CD14-positive monocyte (primary cell): ENCODE data around the gene CIB1. TPM values are rescaled to one million over a fixed set of nuclear protein-coding genes. Genes with fewer than 3 reads are reported as not detected.

Experiments
- DNase-seq, 3 donors: peaks; one replicate each; pipeline ENCODE4 v3.0.0-alpha.2; 2011 to 2022
- H2AFZ ChIP-seq: 2 replicates; pipeline ENCODE4 v1.6.0; 2012; ENCODE audit warnings: mild to moderate bottlenecking, low read depth, low read length, inconsistent platforms; ENCODE audit not compliant: insufficient read depth, poor library complexity, severe bottlenecking
- H3K27ac ChIP-seq, 2 donors: 1 replicate in 1 of 2; 2 replicates in 1 of 2; pipeline ENCODE4 v1.5.1; 2012 to 2013; ENCODE audit warnings: low read length in 2 of 2, control low read depth in 1 of 2, inconsistent platforms in 1 of 2, low read depth in 1 of 2, mild to moderate bottlenecking in 1 of 2
- H3K27me3 ChIP-seq, 2 donors: one replicate each; pipeline versions ENCODE4 v1.6.0 to v1.6.1; 2011 to 2013; ENCODE audit warnings: low read length in 2 of 2; ENCODE audit not compliant: control insufficient read depth in 2 of 2, insufficient read depth in 2 of 2
- H3K36me3 ChIP-seq, 2 donors: replicated peaks in 1 of 2; 1 replicate in 1 of 2; 2 replicates in 1 of 2; pipeline versions ENCODE4 v1.5.1 to v1.6.1; 2012 to 2013; ENCODE audit warnings: low read length in 2 of 2, control low read depth in 1 of 2, inconsistent platforms in 1 of 2, mild to moderate bottlenecking in 1 of 2; ENCODE audit not compliant: insufficient read depth in 2 of 2, control insufficient read depth in 1 of 2
- H3K4me1 ChIP-seq, 2 donors: 1 replicate in 1 of 2; 2 replicates in 1 of 2; pipeline versions ENCODE4 v1.5.1 to v1.6.1; 2012 to 2013; ENCODE audit warnings: low read length in 2 of 2, control low read depth in 1 of 2, inconsistent platforms in 1 of 2, mild to moderate bottlenecking in 1 of 2, moderate library complexity in 1 of 2; ENCODE audit not compliant: insufficient read depth in 2 of 2, control insufficient read depth in 1 of 2
- H3K4me2 ChIP-seq: replicated peaks from 2 replicates; pipeline ENCODE3; 2012; ENCODE audit warnings: low read length, moderate library complexity, mild to moderate bottlenecking; ENCODE audit not compliant: poor library complexity, severe bottlenecking; ENCODE audit errors: extremely low read depth
- H3K4me3 ChIP-seq, 3 experiments: fragments of 200-600 bp in 1 of 3; sonication (generic) in 1 of 3; replicated peaks in 1 of 3; 1 replicate in 2 of 3; 2 replicates in 1 of 3; pipeline ENCODE4 v1.5.1; 2011 to 2013; ENCODE audit warnings: low read length in 3 of 3, mild to moderate bottlenecking in 3 of 3, control low read depth in 2 of 3, low read depth in 2 of 3, inconsistent platforms in 1 of 3, moderate library complexity in 1 of 3
- H3K79me2 ChIP-seq: 2 replicates; pipeline ENCODE4 v1.6.0; 2012; ENCODE audit warnings: mild to moderate bottlenecking, control low read depth, inconsistent platforms, low read length, moderate library complexity; ENCODE audit not compliant: insufficient read depth
- H3K9ac ChIP-seq: 2 replicates; pipeline ENCODE4 v1.6.0; 2017; ENCODE audit warnings: low read length, mild to moderate bottlenecking; ENCODE audit not compliant: insufficient read depth, poor library complexity, severe bottlenecking
- H3K9me3 ChIP-seq, 2 donors: replicated peaks in 1 of 2; 1 replicate in 1 of 2; 2 replicates in 1 of 2; pipeline versions ENCODE4 v1.5.1 to v1.6.1; 2012 to 2013; ENCODE audit warnings: low read length in 2 of 2, control low read depth in 1 of 2; ENCODE audit not compliant: control insufficient read depth in 1 of 2, insufficient read depth in 1 of 2
- H4K20me1 ChIP-seq: 2 replicates; pipeline ENCODE4 v1.6.0; 2012; ENCODE audit warnings: mild to moderate bottlenecking, low read length, control low read depth, moderate library complexity; ENCODE audit not compliant: insufficient read depth
- H3K27ac Mint-ChIP-seq, 7 donors: one replicate each; pipeline ENCODE4 v1.8.0; 2020; ENCODE audit warnings: mild to moderate bottlenecking in 7 of 7, mixed read lengths in 7 of 7, moderate library complexity in 6 of 7, inconsistent platforms in 2 of 7
- H3K27me3 Mint-ChIP-seq, 3 donors: one replicate each; pipeline ENCODE4 v1.8.0; 2021 to 2022; ENCODE audit warnings: low read depth in 3 of 3, mild to moderate bottlenecking in 3 of 3, mixed read lengths in 3 of 3, moderate library complexity in 3 of 3, inconsistent platforms in 1 of 3
- H3K36me3 Mint-ChIP-seq, 2 donors: one replicate each; pipeline ENCODE4 v1.8.0; 2020; ENCODE audit warnings: mixed read lengths in 2 of 2, inconsistent platforms in 1 of 2, mild to moderate bottlenecking in 1 of 2
- H3K4me1 Mint-ChIP-seq: one replicate; pipeline ENCODE4 v1.8.0; 2020; ENCODE audit warnings: mild to moderate bottlenecking, mixed read lengths
- H3K4me3 Mint-ChIP-seq, 2 donors: one replicate each; pipeline ENCODE4 v1.8.0; 2020; ENCODE audit warnings: mild to moderate bottlenecking in 2 of 2, mixed read lengths in 2 of 2, moderate library complexity in 1 of 2
- H3K9me3 Mint-ChIP-seq, 7 donors: one replicate each; pipeline ENCODE4 v1.8.0; 2020 to 2022; ENCODE audit warnings: mixed read lengths in 7 of 7, mild to moderate bottlenecking in 6 of 7, moderate library complexity in 6 of 7, inconsistent platforms in 2 of 7
- CTCF ChIP-seq: fragments of 200-600 bp; IDR thresholded peaks from one replicate; pipeline ENCODE4 v1.8.0; 2022; ENCODE audit warnings: antibody characterized with exemption, mild to moderate bottlenecking
- WGBS: methylation state at CpG from one replicate; pipeline ENCODE4 v1.1.5; 2013; ENCODE audit warnings: missing lambda C conversion rate; ENCODE audit not compliant: insufficient coverage; 5-methylcytosine and 5-hydroxymethylcytosine counted together
- intact Hi-C, 2 donors: fragments of 100-400 bp; cut with micrococcal nuclease; formaldehyde crosslinking; loops; one replicate each; pipeline versions ENCODE4 v1.15.0 to v1.15.1; 2023
- polyA plus RNA-seq, 3 donors: library from polyadenylated mRNA; depleted of rRNA in 1 of 3; unstranded in 2 of 3; stranded (reverse) in 1 of 3; fragments of 300-500 nt in 2 of 3; fragments of >200 nt in 1 of 3; fragmentation: Illumina TruSeq in 2 of 3; gene quantifications; 1 replicate in 2 of 3; 2 replicates in 1 of 3; pipeline ENCODE4 v1.2.3, GENCODE V29; 2012 to 2021

CIB1 gene
- polyA plus RNA-seq, 3 donors: 77.5 to 197 (median 169) TPM

GRCh38 chr15:90201130-90201943, 32.4 kb downstream of the CIB1 start, which contains the start of gene SEMA4B:
SEMA4B (plus strand) TSS chr15:90201330; CDS start chr15:90201579, 249 bp downstream.
- Histone ChIP-seq H3K4me2 (peak within 1 kb of the TSS; percentile 97), H3K4me1 (peaks cover 34 to 64% of the 10 kb centered on the region in 2 donors), H3K27ac (peak within 1 kb of the TSS in 1 of 2 donors; percentile 63), H3K27me3 (peaks cover 0 to 5% of the 10 kb centered on the region in 2 donors), H3K4me3 (peak within 1 kb of the TSS; percentile 52 to 82 (median 52)), H3K79me2 (peaks cover 89% of the 10 kb centered on the region), H4K20me1 (peaks cover 96% of the 10 kb centered on the region), H2AFZ (peak within 1 kb of the TSS; percentile 80), H3K36me3 (peaks cover 15 to 28% of the 10 kb centered on the region in 2 donors), H3K9me3 (no peaks in the 10 kb centered on the region), H3K9ac (peak within 1 kb of the TSS; percentile 67)
- DNase-seq: peak; percentile 64 to 81 (median 74)
- Mint-ChIP-seq H3K4me3 (peak within 1 kb of the TSS; percentile 88 to 89), H3K27ac (peak within 1 kb of the TSS; percentile 1 to 91 (median 75)), H3K27me3 (peaks cover 3 to 9% (median 6%) of the 10 kb centered on the region in 3 donors), H3K36me3 (peaks cover 37 to 55% of the 10 kb centered on the region in 2 donors), H3K9me3 (peaks cover 0 to 2% (median 0%) of the 10 kb centered on the region in 7 donors), H3K4me1 (peaks cover 64% of the 10 kb centered on the region)
- TF ChIP-seq CTCF: no peak
- 0% methylated on average over 77 of the region's 88 CpGs for WGBS
- intact Hi-C loops: no loop called here

- Histone ChIP-seq H3K27me3 (peaks cover 0 to 5% of the 10 kb centered on the region in 2 donors), H3K9me3 (no peaks in the 10 kb centered on the region), H3K9ac (peak overlapping the region; percentile 67), H3K36me3 (peaks cover 15 to 27% of the 10 kb centered on the region in 2 donors), H2AFZ (peak overlapping the region; percentile 80), H3K4me1 (peaks cover 29 to 62% of the 10 kb centered on the region in 2 donors), H3K4me3 (peak overlapping the region; percentile 52 to 82 (median 52)), H3K4me2 (peak overlapping the region; percentile 97), H3K79me2 (peaks cover 92% of the 10 kb centered on the region), H3K27ac (peak overlapping the region in 1 of 2 donors; percentile 63), H4K20me1 (peaks cover 96% of the 10 kb centered on the region)
- peak overlapping the region; percentile 88 to 89 for H3K4me3 Mint-ChIP-seq
- peaks cover 3 to 9% (median 6%) of the 10 kb centered on the region in 3 donors for H3K27me3 Mint-ChIP-seq
- intact Hi-C loops: no loop called here
- peaks cover 62% of the 10 kb centered on the region for H3K4me1 Mint-ChIP-seq
- TF ChIP-seq CTCF: no peak
- H3K36me3 Mint-ChIP-seq: peaks cover 31 to 54% of the 10 kb centered on the region in 2 donors
- H3K27ac Mint-ChIP-seq: peak overlapping the region in 6 of 7 donors; percentile 52 to 91 (median 80)
- no peak for DNase-seq
- peaks cover 0 to 2% (median 0%) of the 10 kb centered on the region in 7 donors for H3K9me3 Mint-ChIP-seq
- WGBS: 14% methylated on average over 12 of the region's 24 CpGs
Observed at GRCh38 chr15:90200534-90201129, 33.1 kb downstream of the CIB1 start.
